GM21737 (cell line): ENCODE results near the gene ADSS1.

ENCODE experiments used
- ATAC-seq: cut with Tn5 transposase; IDR thresholded peaks from one replicate; pipeline ENCODE4 v1.9.1; 2021; ENCODE audit warnings: mild to moderate bottlenecking, moderate library complexity; ENCODE audit not compliant: unreplicated experiment

Gene ADSS1

GRCh38 chr14:104776961-104777807 is 53.2 kb downstream of the ADSS1 start:
- no peak for ATAC-seq

GRCh38 chr14:104777808-104778249 is 53.8 kb downstream of the ADSS1 start:
- ATAC-seq: no peak

- ATAC-seq: no peak
These were observed 54.8 kb downstream of the ADSS1 start for GRCh38 chr14:104778694-104779331.

GRCh38 chr14:104779776-104780512 is 55.9 kb downstream of the ADSS1 start:
- no peak for ATAC-seq

GRCh38 chr14:104780513-104781030 is 56.5 kb downstream of the ADSS1 start:
- ATAC-seq: no peak

GRCh38 chr14:104781271-104782077 is 57.4 kb downstream of the ADSS1 start:
- no peak for ATAC-seq

- no peak for ATAC-seq
These were observed 58.2 kb downstream of the ADSS1 start for GRCh38 chr14:104782086-104782807.

- no peak for ATAC-seq
These were observed 58.7 kb downstream of the ADSS1 start for GRCh38 chr14:104782808-104783139.

GRCh38 chr14:104783484-104784217 is 59.6 kb downstream of the ADSS1 start:
- no peak for ATAC-seq

GRCh38 chr14:104784218-104784568 is 60.2 kb downstream of the ADSS1 start:
- no peak for ATAC-seq

- no peak for ATAC-seq
These were observed 61.0 kb downstream of the ADSS1 start for GRCh38 chr14:104784846-104785707.

- no peak for ATAC-seq
These were observed 61.7 kb downstream of the ADSS1 start for GRCh38 chr14:104785708-104786080.

GRCh38 chr14:104786091-104786586 is 62.1 kb downstream of the ADSS1 start:
- ATAC-seq: no peak

GRCh38 chr14:104786726-104787675 is 63.0 kb downstream of the ADSS1 start:
- ATAC-seq: no peak

- ATAC-seq: no peak
These were observed 63.7 kb downstream of the ADSS1 start for GRCh38 chr14:104787736-104788135.

- ATAC-seq: no peak
These were observed 64.3 kb downstream of the ADSS1 start for GRCh38 chr14:104788161-104788818.
